Fibroblast of skin of right quadriceps (primary cell): ENCODE results near the gene S1PR2.
"Not testable (repeated sequence)": the region's sequence is repeated elsewhere in the genome, so short reads cannot be mapped to it uniquely, and the experiment has no call there.

Source experiments
- DNase-seq: peaks from one replicate; pipeline ENCODE4 v3.0.0-alpha.2; 2013

Gene S1PR2

DNA sequence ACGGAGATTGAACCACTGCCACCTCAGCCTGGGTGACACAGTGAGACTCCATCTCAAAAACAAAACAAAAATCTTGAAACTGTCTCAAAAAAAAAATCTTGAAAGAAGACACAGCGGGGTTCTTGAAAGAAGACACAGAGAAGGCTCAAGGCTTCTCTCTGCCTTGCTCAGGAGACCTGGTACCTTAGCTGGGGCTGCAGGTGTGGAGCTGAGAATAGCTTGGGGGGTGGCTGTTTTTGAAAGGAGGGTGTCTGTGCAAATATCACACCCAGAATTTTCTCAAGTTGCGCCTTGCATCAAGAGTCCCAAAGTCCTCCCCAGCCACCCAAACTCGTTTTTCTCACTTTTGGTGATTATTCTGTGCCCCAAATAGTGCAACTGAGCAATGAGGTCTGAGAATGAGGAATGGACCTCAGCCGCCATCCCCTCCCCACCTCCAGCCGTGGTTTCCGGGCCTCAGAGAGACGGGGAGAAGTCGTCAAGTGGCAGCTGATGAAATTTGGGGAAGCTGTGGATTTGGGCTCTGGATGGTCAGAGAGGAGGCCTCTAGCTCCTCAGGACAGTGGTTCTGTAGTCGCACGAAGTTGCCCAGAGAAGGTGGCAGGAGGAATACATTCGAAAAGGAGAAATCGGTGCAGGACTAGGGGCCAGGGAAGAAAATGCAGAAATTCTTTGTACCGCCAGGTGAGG, 8.8 kb downstream of the S1PR2 start:
- DNase-seq = no peak

GRCh38 chr19:10220695-10221094, 10.4 kb downstream of the S1PR2 start:
- no peak for DNase-seq

DNA sequence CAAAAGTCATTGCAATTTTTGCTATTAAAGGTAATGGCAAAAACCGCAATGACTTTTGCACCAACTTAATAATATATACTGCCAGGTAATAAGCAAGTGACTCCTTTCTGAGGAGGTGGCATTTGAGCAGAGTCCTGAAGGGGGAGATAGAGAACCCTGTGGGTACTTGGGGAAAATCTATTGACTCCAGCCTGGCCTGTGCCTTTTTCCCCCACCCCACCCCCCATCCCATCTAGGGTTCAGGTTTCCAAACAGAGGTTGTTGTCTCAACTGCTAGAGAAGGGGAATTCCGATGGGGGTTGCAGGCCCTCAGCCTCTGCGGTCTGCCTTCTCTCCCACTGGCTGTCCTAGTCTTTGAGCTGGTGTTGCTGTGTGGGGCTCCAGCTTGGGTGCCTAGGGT, 11.5 kb downstream of the S1PR2 start:
- peak; percentile 82 for DNase-seq

DNA sequence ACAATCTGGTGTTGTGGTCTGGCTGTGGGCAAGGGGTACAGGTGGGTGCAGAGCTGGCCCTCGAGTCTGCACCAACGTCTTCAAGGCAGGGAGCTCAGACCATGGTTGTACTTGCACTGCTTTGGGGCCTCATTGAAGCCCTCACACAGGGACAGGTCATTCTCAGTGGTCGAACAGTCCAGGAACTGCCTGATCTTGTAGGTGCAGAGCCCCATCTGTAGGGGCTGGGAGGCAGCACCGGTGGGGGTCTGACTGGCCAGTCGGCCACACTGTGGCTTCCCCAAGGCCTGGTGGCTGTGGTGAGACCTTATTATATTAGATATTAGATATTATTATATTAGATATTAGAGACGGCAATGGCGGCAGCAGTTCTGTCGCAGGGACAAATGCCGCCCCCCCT, 14.0 kb downstream of the S1PR2 start:
- no peak for DNase-seq

GRCh38 chr19:10214784-10215183, 16.3 kb downstream of the S1PR2 start:
- peak; percentile 73 for DNase-seq

GRCh38 chr19:10211691-10212090, 19.4 kb downstream of the S1PR2 start:
- no peak for DNase-seq

DNA sequence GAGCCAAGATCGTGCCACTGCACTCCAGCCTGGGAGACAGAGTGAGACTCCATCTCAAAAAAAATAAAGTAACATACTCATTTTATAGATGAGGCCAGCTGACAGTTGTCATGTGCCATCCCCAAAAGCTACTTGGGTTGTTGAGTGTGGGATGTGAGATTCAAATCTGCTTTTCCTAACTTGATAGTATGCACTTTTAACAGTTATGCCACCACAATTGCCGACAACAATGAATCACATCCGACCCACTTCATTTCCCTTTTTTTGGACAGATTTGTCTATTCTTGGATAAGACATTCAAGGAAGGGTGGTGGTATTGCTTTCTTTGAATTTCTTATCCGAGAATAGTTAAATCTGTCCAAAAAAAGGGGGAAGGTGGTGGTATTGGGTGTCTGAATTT, 20.1 kb downstream of the S1PR2 start:
- DNase-seq = no peak

GRCh38 chr19:10209315-10209714, 21.8 kb downstream of the S1PR2 start:
- peak; percentile 43 for DNase-seq

DNA sequence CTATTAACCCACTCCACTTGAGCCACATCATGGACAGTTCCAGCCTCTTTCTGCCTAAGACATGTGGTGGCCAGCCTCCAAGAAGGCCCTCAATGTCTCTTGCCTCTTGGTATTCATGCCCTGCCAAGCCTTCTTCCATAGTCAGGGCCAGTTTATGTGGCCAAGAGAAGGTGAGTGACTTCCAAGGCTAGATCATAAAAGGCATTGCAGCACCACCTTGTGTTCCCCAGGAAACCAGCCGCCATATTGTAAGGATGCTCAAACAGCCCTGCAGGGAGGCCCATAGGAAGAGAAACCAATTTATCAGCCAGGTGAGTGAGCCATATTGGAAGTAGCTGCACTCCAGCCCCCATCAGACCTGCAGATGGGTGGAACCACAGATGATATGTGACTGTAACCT, 24.1 kb downstream of the S1PR2 start:
- no peak for DNase-seq

GRCh38 chr19:10206226-10206885, 24.8 kb downstream of the S1PR2 start:
- DNase-seq = no peak

- DNase-seq = no peak
These were observed 25.5 kb downstream of the S1PR2 start for GRCh38 chr19:10205636-10206035.

- DNase-seq = no peak
These were observed 27.4 kb downstream of the S1PR2 start for GRCh38 chr19:10203686-10204085.

GRCh38 chr19:10201176-10201575, 30.0 kb downstream of the S1PR2 start:
- DNase-seq = no peak

GRCh38 chr19:10200101-10200500, 31.0 kb downstream of the S1PR2 start:
- not testable (repeated sequence) for DNase-seq

DNA sequence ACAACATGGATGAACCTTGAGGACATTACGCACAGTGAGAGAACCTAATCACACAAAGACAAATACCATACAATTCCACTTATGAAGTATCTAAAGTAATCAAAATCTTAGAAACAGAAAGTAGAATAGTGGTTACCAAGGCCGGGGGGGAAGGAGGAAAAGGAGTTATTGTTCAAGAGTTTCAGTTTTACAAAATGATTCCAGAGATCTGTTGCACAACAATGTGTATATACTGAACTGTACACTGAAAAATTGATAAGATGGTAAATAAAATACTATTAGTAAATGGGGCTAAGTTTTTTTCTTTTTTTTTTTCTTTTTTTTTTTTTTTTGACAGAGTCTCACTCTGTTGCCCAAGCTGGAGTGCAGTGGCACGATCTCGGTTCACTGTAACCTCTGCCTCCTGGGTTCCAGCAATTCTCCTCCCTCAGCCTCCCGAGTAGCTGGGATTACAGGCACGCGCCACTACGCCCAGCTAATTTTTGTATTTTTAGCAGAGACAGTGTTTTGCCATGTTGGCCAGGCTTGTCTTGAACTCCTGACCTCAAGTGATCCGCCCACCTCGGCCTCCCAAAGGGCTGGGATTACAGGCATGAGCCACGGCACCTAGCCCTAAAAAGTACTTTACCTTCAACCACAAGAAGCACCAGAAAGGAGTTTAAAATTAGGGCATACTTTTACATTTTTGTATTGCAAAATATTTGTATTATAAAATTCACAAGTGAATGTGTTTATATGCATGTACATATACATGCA, 32.1 kb downstream of the S1PR2 start:
- DNase-seq = not testable (repeated sequence)

DNA sequence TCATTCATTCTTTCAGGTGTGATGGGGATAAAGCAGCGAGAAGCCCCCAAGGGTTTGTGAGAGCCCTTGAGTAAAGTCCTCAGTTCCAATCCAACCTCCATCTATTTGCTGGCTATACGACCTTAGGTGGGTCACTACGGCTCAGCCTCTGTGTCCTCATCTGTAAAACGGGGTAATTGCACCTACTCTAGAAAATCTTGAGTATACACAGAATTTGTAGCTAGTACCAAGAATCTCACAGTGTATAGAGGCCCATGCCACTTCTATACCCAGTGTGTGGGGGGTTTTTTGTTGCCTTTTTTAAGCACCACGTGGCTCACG, 36.0 kb downstream of the S1PR2 start:
- no peak for DNase-seq

DNA sequence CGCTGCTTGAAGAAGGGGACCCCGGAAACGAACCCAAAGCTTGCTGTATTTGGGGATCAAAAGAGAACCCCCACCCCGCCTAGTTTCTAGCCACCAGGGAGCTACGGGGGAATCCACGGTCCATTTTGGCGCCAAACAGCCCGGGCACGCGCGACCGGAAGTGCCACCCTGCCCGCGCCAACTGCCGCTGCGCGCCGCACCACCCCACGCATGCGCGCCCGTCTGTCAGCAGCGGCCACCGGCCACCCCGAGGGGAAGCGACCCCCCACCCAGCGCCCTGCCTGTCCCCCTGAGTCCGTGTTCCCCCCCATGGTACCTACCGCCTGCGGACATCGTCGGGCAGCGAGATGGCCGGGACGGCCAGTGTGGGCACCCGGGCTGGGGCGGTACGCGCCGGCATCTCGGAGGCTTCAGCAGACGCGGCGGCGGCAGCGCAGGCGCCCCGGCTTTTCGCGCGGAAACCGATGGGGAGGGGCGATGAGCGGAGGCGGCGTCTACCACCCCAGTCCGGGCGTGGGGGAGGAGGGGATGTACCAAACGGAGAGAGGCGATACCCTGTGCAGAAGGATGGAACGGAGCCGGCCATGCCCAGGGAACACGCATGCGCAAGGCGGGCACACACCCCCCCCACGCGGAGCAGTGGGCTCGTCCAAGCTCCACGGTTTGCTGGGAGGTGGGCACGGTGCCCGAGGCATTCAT, 36.5 kb downstream of the S1PR2 start, which contains the start of gene DNMT1:
TSS of gene DNMT1 (minus strand) at position 454 of the 699 bp plus-strand sequence. CDS start at position 400, 54 bp downstream.
- peak; percentile 97 for DNase-seq

- DNase-seq = peak; percentile 55
These were observed 37.2 kb downstream of the S1PR2 start for GRCh38 chr19:10193790-10194499.

GRCh38 chr19:10192922-10193321, 38.2 kb downstream of the S1PR2 start:
- DNase-seq = no peak

DNA sequence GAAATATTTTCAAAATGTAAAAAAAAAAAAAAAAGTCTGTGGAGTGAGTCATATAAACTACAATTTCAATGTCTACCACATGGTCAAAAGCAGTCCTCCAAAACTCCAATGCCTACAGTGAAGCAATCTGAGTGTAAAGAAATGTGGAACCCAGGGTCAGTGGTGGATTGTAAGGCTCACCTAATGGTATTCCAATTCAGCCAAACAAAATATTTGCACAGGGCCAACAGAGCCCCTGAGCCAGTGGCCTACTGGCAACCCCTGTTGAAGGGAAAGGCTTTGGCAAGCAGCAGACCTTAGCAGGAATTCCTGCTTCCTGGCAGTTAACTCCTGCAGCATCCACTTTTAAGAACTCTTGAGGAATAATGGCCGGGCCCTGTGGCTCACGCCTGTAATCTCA, 39.8 kb downstream of the S1PR2 start:
- DNase-seq = peak; percentile 76

DNA sequence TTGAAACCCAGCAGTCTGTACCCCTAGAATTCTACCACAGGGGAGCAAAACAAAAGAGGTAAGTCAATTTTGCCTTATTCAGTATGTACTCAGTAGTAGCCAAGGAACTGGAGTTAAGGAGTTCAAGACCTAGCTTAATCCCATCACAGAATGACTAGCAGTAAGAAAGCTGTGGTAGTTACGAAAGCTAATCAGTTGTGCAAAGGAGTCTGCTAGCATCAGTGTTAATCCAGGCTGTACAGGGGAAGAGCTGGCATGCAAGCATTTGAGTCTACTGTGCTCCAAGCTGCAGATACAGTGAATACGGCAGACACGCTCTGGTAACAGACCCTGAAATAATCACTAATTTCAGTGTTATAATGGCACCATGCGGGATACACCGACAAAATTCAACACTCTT, 41.1 kb downstream of the S1PR2 start:
- no peak for DNase-seq

DNA sequence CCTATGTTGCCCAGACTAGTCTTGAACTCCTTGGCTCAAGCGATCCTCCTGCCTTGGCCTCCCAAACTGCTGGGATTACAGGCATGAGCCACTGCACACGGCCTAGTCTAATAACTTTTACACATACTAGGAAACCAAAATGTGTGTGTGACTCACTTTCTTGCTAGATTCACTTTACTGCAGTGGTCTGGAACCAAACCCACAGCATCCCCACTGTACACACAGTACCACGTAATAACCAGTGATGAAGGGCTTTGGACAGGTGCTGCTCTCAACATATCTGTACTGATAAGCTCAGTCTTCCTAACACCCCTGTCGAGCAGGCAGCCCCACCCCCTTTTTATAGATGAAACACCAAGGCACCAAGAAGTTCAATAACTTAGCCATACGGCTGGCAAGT, 41.5 kb downstream of the S1PR2 start:
- no peak for DNase-seq

GRCh38 chr19:10187315-10187714, 43.8 kb downstream of the S1PR2 start:
- DNase-seq = no peak
